Muscle layer of colon (tissue), 2 donors: ENCODE results near the gene RGS5.

ENCODE experiments used
- H3K27ac ChIP-seq: one replicate; pipeline ENCODE4 v1.7.0; 2013; ENCODE audit warnings: low read depth, mild to moderate bottlenecking, low read length, moderate library complexity
- H3K27me3 ChIP-seq, 2 donors: one replicate each; pipeline ENCODE4 v1.7.0; 2013; ENCODE audit warnings: low read length in 2 of 2, mild to moderate bottlenecking in 2 of 2; ENCODE audit not compliant: insufficient read depth in 2 of 2, control insufficient read depth in 1 of 2
- H3K36me3 ChIP-seq: one replicate; pipeline ENCODE4 v1.7.0; 2013; ENCODE audit warnings: mild to moderate bottlenecking, low read length; ENCODE audit not compliant: insufficient read depth
- H3K4me1 ChIP-seq: one replicate; pipeline ENCODE4 v1.7.0; 2013; ENCODE audit warnings: mild to moderate bottlenecking, low read length; ENCODE audit not compliant: insufficient read depth
- H3K4me3 ChIP-seq, 2 donors: one replicate each; pipeline ENCODE4 v1.7.0; 2013; ENCODE audit warnings: low read length in 2 of 2, low read depth in 1 of 2, mild to moderate bottlenecking in 1 of 2, moderate library complexity in 1 of 2
- H3K9ac ChIP-seq: one replicate; pipeline ENCODE4 v1.7.0; 2013; ENCODE audit warnings: low read length
- H3K9me3 ChIP-seq: one replicate; pipeline ENCODE4 v1.7.0; 2013; ENCODE audit warnings: mild to moderate bottlenecking, low read length
- donor health status: abdominal sarcoma.
- donor health status: Adenocarcinoma of cecum.

The RGS5 gene

DNA sequence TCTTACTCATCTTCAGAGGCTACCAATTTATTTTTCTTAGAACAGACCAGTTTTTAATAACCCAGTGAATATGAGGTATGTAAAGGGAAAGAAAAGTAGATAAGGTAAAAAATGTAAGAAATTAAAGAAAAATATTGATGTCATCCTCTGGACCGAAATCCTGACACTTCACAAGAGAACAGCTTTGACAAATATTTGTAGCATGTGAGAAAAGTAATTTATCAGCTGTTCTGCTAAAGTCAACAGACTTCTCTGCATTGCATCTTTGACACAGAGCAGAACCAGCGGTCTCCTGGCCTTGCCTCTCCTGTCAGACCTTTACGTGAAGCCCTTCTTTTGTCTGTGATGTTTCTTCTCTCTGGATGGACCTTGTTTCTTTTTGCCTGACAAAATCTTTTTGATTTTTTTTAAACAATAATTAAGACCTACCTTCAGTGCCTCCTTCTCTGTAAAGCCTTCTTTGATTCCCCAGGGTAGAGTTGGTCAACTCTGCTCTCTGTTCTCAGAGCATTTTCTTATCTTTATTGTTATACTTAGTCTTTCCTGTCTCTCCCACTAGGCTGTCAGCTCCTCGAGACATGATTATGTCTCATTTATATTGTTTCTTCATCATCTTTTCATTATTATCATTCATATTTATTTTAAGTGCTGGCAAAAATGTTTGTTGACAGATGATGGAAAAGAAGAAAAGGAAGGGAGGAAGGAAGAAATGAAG lies 98.2 kb downstream of the RGS5 start:
- H3K27ac ChIP-seq, result peak overlapping the region; percentile 55
- no peak overlapping the region for H3K9ac ChIP-seq
- no peaks in the 10 kb centered on the region for H3K27me3 ChIP-seq
- no peak overlapping the region for H3K4me3 ChIP-seq
- H3K4me1 ChIP-seq, result peaks cover 21% of the 10 kb centered on the region
- no peaks in the 10 kb centered on the region for H3K9me3 ChIP-seq
- H3K36me3 ChIP-seq, result no peaks in the 10 kb centered on the region

DNA sequence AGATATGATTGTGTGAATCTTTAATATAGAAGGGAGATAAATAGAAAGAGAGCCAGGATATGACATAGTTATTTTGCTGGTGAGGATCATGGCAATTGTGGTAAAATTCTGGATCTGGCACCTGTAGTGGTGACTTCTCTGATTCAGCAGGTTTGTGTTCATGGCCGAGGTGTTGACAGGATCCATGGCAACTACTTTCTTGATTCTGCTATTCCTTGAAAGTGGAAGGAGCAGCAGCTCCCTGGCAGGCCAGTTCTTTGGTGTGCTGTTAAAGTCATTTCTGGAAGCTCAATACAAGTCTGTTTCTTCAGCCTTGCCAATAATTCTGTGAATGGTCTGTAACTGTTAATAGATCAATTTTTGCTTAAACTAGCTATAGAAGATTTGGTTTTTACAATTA lies 100.1 kb downstream of the RGS5 start:
- H3K27ac ChIP-seq, result no peak overlapping the region
- H3K9ac ChIP-seq, result no peak overlapping the region
- no peak overlapping the region for H3K4me3 ChIP-seq
- H3K36me3 ChIP-seq, result no peaks in the 10 kb centered on the region
- no peaks in the 10 kb centered on the region for H3K9me3 ChIP-seq
- H3K27me3 ChIP-seq, result no peaks in the 10 kb centered on the region
- H3K4me1 ChIP-seq, result peaks cover 21% of the 10 kb centered on the region

DNA sequence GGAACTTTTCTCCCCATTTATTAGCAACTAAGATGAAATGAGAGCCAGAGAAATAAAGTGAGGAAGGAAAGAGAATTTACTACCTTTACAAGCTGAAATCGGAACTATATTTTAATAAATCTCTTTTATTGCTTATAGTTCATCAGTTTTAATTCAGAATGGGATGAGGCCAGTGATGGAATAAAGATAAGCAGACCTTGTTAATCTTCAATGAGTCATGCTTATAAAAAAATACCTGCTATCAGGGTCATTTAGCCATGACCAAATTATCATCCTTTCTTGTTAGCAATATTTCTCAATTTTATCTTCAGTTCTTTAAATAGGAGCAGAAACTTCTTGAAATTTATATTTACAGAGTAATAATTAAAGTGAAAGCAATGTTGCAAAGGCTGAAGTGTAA lies 107.5 kb downstream of the RGS5 start:
- Histone ChIP-seq H3K4me1 (no peaks in the 10 kb centered on the region), H3K9me3 (no peaks in the 10 kb centered on the region), H3K4me3 (no peak overlapping the region), H3K36me3 (no peaks in the 10 kb centered on the region), H3K9ac (no peak overlapping the region), H3K27me3 (no peaks in the 10 kb centered on the region), H3K27ac (no peak overlapping the region)

- no peak overlapping the region for H3K4me3 ChIP-seq
- no peaks in the 10 kb centered on the region for H3K27me3 ChIP-seq
- no peaks in the 10 kb centered on the region for H3K36me3 ChIP-seq
- no peaks in the 10 kb centered on the region for H3K4me1 ChIP-seq
- H3K9me3 ChIP-seq, result no peaks in the 10 kb centered on the region
- no peak overlapping the region for H3K27ac ChIP-seq
- H3K9ac ChIP-seq, result no peak overlapping the region
These were observed 108.1 kb downstream of the RGS5 start for GRCh38 chr1:163094589-163094988.

DNA sequence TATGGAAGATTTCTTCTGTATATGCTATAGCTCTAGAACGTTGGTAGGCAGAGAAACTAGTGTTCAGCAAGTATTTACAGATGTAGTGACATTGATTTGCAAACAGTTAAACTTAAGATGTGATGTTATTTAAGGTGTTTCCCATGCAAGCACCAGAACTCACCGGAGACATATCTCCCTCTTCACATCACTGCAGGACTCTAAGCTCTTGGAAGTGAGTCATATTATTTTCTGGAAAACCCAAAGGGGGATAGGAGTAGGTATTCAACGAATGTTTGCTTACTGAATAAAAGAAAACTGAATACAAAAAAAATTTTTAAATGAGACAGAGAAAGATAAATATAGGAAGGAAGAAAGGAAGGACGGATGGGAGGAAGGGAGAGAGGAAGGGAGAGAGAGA lies 108.5 kb downstream of the RGS5 start:
- H3K9me3 ChIP-seq, result no peaks in the 10 kb centered on the region
- H3K27ac ChIP-seq, result no peak overlapping the region
- H3K27me3 ChIP-seq, result no peaks in the 10 kb centered on the region
- no peak overlapping the region for H3K9ac ChIP-seq
- H3K4me3 ChIP-seq, result no peak overlapping the region
- H3K4me1 ChIP-seq, result no peaks in the 10 kb centered on the region
- H3K36me3 ChIP-seq, result no peaks in the 10 kb centered on the region

DNA sequence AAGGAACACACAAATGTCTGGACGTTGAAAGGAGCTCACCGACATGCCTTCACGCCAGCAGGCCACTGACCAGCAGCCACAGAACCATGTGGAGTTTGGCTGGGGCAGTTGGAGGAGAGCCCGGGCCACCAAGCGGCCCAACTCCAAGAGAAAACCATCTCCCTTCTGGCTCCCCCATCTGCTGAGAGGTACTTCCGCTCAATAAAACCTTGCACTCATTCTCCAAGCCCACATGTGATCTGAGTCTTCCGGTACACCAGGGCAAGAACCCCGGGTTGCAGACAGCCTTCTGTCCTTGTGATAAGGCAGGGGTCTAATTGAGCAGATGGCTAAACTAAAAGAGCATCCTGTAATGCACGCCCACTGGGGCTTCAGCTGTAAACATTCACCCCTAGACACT lies 109.1 kb downstream of the RGS5 start:
- H3K9ac ChIP-seq, result no peak overlapping the region

GRCh38 chr1:163093169-163093568 lies 109.5 kb downstream of the RGS5 start:
- H3K27me3 ChIP-seq, result no peaks in the 10 kb centered on the region
- no peak overlapping the region for H3K27ac ChIP-seq
- no peaks in the 10 kb centered on the region for H3K36me3 ChIP-seq
- H3K4me3 ChIP-seq, result no peak overlapping the region
- H3K9ac ChIP-seq, result no peak overlapping the region
- H3K9me3 ChIP-seq, result no peaks in the 10 kb centered on the region
- no peaks in the 10 kb centered on the region for H3K4me1 ChIP-seq

More for the DNA sequence above, 109.1 kb downstream of the RGS5 start:
- no peaks in the 10 kb centered on the region for H3K9me3 ChIP-seq
- H3K4me3 ChIP-seq, result no peak overlapping the region
- H3K36me3 ChIP-seq, result no peaks in the 10 kb centered on the region
- no peaks in the 10 kb centered on the region for H3K27me3 ChIP-seq
- no peaks in the 10 kb centered on the region for H3K4me1 ChIP-seq
- no peak overlapping the region for H3K27ac ChIP-seq
